HG03378 (cell line): ENCODE results near the gene FOXP1.
A peak's percentile ranks its signal among the peaks of the same experiment; 100 is the strongest.
"Not testable (repeated sequence)": the region's sequence is repeated elsewhere in the genome, so short reads cannot be mapped to it uniquely, and the experiment has no call there.

Experiments
- ATAC-seq: cut with Tn5 transposase; IDR thresholded peaks from one replicate; pipeline ENCODE4 v1.9.1; 2021; ENCODE audit warnings: mild to moderate bottlenecking, moderate library complexity; ENCODE audit not compliant: unreplicated experiment

The FOXP1 gene

GRCh38 chr3:71031181-71031580, 552.3 kb downstream of the FOXP1 start:
- ATAC-seq, result no peak

GRCh38 chr3:71030748-71031147, 552.8 kb downstream of the FOXP1 start:
- no peak for ATAC-seq

GRCh38 chr3:71029770-71030169, 553.8 kb downstream of the FOXP1 start:
- no peak for ATAC-seq

GRCh38 chr3:71028802-71029201, 554.7 kb downstream of the FOXP1 start:
- ATAC-seq, result no peak

GRCh38 chr3:71028184-71028583, 555.3 kb downstream of the FOXP1 start:
- ATAC-seq, result no peak

- ATAC-seq, result no peak
Observed at GRCh38 chr3:71026634-71027578, 556.6 kb downstream of the FOXP1 start.

- no peak for ATAC-seq
Observed at GRCh38 chr3:71025516-71025915, 558.0 kb downstream of the FOXP1 start.

- ATAC-seq, result no peak
Observed at GRCh38 chr3:71025010-71025409, 558.5 kb downstream of the FOXP1 start.

- no peak for ATAC-seq
Observed at GRCh38 chr3:71022551-71023335, 560.8 kb downstream of the FOXP1 start.

GRCh38 chr3:71018799-71019198, 564.7 kb downstream of the FOXP1 start:
- no peak for ATAC-seq

- ATAC-seq, result no peak
Observed at GRCh38 chr3:71016178-71016845, 567.2 kb downstream of the FOXP1 start.

- not testable (repeated sequence) for ATAC-seq
Observed at GRCh38 chr3:71014616-71015015, 568.9 kb downstream of the FOXP1 start.

- no peak for ATAC-seq
Observed at GRCh38 chr3:71012971-71013370, 570.6 kb downstream of the FOXP1 start.

- ATAC-seq, result peak; percentile 85
Observed at GRCh38 chr3:71011565-71012287, 571.8 kb downstream of the FOXP1 start.

GRCh38 chr3:71010726-71011455, 572.6 kb downstream of the FOXP1 start:
- ATAC-seq, result peak; percentile 56

- no peak for ATAC-seq
Observed at GRCh38 chr3:71008350-71008935, 575.1 kb downstream of the FOXP1 start.

- no peak for ATAC-seq
Observed at GRCh38 chr3:71006810-71007785, 576.4 kb downstream of the FOXP1 start.

- ATAC-seq, result no peak
Observed at GRCh38 chr3:71005702-71006321, 577.7 kb downstream of the FOXP1 start.
